ENCODE results near the gene PCDHA10.

GRCh38 chr5:140842798-140843733 lies 12.6 kb upstream of the PCDHA10 start:
- TF ChIP-seq CTCF (conservative IDR thresholded peaks at IDR 0.05; ENCODE audit: low read depth, low read length) (no peak), EZH2 (IDR thresholded peaks at IDR 0.05; ENCODE audit: borderline replicate concordance, low read depth, low read length, poor library complexity, severe bottlenecking) (no peak)
